Ovary (tissue), 3 donors: ENCODE results near the gene LGR4.

Experiments
- CTCF ChIP-seq, 3 donors: fragments of 450-650 bp in 2 of 3; fragments of 200-600 bp in 1 of 3; IDR thresholded peaks; one replicate each; pipeline versions ENCODE4 v1.5.1 to v1.8.0; 2016 to 2022; ENCODE audit warnings: antibody characterized with exemption in 3 of 3, mild to moderate bottlenecking in 1 of 3
- POLR2A ChIP-seq: fragments of 450-650 bp; IDR thresholded peaks from one replicate; pipeline ENCODE4 v1.6.1; 2017; ENCODE audit warnings: antibody characterized with exemption, mild to moderate bottlenecking, moderate library complexity
- donor health status: DM: no; HTN: no; CAD: no.

- TF ChIP-seq CTCF (IDR thresholded peaks at IDR 0.05) = no peak
- TF ChIP-seq POLR2A = no peak
Measured at GRCh38 chr11:27397624-27398399, 74.8 kb downstream of the LGR4 start.
